Measurements from ENCODE around the gene ABCB9. TPM values are rescaled to one million over a fixed set of nuclear protein-coding genes. Genes with fewer than 3 reads are reported as not detected.

Gene ABCB9
- total RNA-seq, 1 experiment from 2014 or later = 20.9 TPM

- DNase-seq (no peak), ATAC-seq (no peak)
- ChIA-PET CTCF (no interaction called here), POLR2A (ENCODE audit: unreplicated experiment) (no interaction called here)
- Histone ChIP-seq H3K27me3 (ENCODE audit: low read length) (no peaks in the 10 kb centered on the region), H3K4me2 (ENCODE audit: low read length) (no peak overlapping the region), H3K9me3 (ENCODE audit: low read length) (no peaks in the 10 kb centered on the region), H3K4me3 (ENCODE audit: low read length) (no peak overlapping the region), H3K36me3 (ENCODE audit: low read depth, low read length) (no peaks in the 10 kb centered on the region), H3K9ac (ENCODE audit: low read length) (no peak overlapping the region), H3K9me2 (replicated peaks; ENCODE audit: low read length) (no peaks in the 10 kb centered on the region), H4K20me1 (ENCODE audit: low read length) (no peaks in the 10 kb centered on the region), H3K27ac (ENCODE audit: low read length) (no peak overlapping the region), H3F3A (ENCODE audit: low read length, unreplicated experiment) (no peaks in the 10 kb centered on the region), H3K4me1 (ENCODE audit: insufficient read depth, low read length) (no peaks in the 10 kb centered on the region), H3K79me2 (ENCODE audit: low read length) (no peaks in the 10 kb centered on the region), H2AFZ (ENCODE audit: low read length) (no peak overlapping the region)
- no TSS peak for BruUV-seq (replicated peaks)
- intact Hi-C loops (cut with micrococcal nuclease) = no loop called here
- TF ChIP-seq CTCF (conservative IDR thresholded peaks at IDR 0.05; ENCODE audit: low read depth, low read length) = no peak
- no peak for TF ChIP-seq EZH2 (IDR thresholded peaks at IDR 0.05; ENCODE audit: low read length, unreplicated experiment)
- no peak for TF ChIP-seq EZH2phosphoT487 (IDR thresholded peaks at IDR 0.05; ENCODE audit: borderline replicate concordance, low read length)
These were observed 24.3 kb upstream of the ABCB9 start for GRCh38 chr12:122990561-122990960.

GRCh38 chr12:122989874-122990419 lies 23.7 kb upstream of the ABCB9 start:
- DNase-seq = no peak
- ATAC-seq = no peak
- H3K9me2 ChIP-seq (replicated peaks; ENCODE audit: low read length) = no peaks in the 10 kb centered on the region
- no TSS peak for BruUV-seq (replicated peaks)
- no peaks in the 10 kb centered on the region for H3K27me3 ChIP-seq (ENCODE audit: low read length)
- no peaks in the 10 kb centered on the region for H3K9me3 ChIP-seq (ENCODE audit: low read length)
- H2AFZ ChIP-seq (ENCODE audit: low read length) = no peak overlapping the region
- H3K4me1 ChIP-seq (ENCODE audit: insufficient read depth, low read length) = no peaks in the 10 kb centered on the region
- ChIA-PET CTCF (interaction anchor here (0.6 kb wide), 2 partner anchors 136 to 412 kb away, joined by 3 to 4 read pairs; no protein-coding TSS in a partner anchor), POLR2A (ENCODE audit: unreplicated experiment) (interaction anchor here (0.6 kb wide), 1 partner anchor 594 kb away, joined by 4 read pairs; the partner anchor contains the start of gene TMED2)
- intact Hi-C loops (cut with micrococcal nuclease) = no loop called here
- no peak overlapping the region for H3K27ac ChIP-seq (ENCODE audit: low read length)
- H3K9ac ChIP-seq (ENCODE audit: low read length) = no peak overlapping the region
- no peaks in the 10 kb centered on the region for H4K20me1 ChIP-seq (ENCODE audit: low read length)
- TF ChIP-seq CTCF (conservative IDR thresholded peaks at IDR 0.05; ENCODE audit: low read depth, low read length) = no peak
- no peak for TF ChIP-seq EZH2 (IDR thresholded peaks at IDR 0.05; ENCODE audit: low read length, unreplicated experiment)
- TF ChIP-seq EZH2phosphoT487 (IDR thresholded peaks at IDR 0.05; ENCODE audit: borderline replicate concordance, low read length) = no peak
- H3K79me2 ChIP-seq (ENCODE audit: low read length) = no peaks in the 10 kb centered on the region
- no peaks in the 10 kb centered on the region for H3F3A ChIP-seq (ENCODE audit: low read length, unreplicated experiment)
- no peak overlapping the region for H3K4me3 ChIP-seq (ENCODE audit: low read length)
- no peak overlapping the region for H3K4me2 ChIP-seq (ENCODE audit: low read length)
- no peaks in the 10 kb centered on the region for H3K36me3 ChIP-seq (ENCODE audit: low read depth, low read length)

DNA sequence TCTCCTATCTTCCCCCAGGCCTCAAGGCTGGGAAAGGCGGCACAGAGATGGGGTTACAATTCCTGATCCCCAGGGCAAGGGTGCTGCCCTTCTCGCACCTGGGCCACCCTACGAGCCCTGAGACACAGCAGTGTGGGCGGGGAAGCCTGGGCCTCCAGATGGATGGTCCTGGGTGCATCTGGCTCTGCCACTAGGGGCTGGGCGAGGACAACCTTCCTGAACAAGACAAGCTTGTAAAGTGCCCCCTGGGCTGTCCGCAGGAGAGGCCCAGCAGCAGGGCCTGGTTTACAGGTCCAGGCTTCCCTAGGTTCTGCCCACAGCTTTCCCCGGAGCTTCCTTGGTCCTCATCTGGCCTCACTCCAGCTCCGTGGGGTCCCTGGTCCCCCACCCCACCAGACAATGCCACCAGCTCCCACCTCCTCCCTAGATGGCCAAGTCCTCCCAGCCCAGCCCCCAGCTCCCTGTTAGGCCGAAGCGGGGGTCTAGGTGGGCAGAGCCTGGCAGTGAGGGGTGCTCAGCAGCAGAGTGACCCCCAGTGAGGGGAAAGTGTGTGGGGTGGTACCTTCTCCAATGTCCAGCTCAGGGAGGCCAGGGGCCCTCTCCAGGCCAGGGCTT lies 23.1 kb upstream of the ABCB9 start:
- H3K4me1 ChIP-seq (ENCODE audit: insufficient read depth, low read length) = no peaks in the 10 kb centered on the region
- DNase-seq = no peak
- no TSS peak for BruUV-seq (replicated peaks)
- H3K27ac ChIP-seq (ENCODE audit: low read length) = no peak overlapping the region
- H4K20me1 ChIP-seq (ENCODE audit: low read length) = no peaks in the 10 kb centered on the region
- no peak overlapping the region for H3K4me3 ChIP-seq (ENCODE audit: low read length)
- no peaks in the 10 kb centered on the region for H3K27me3 ChIP-seq (ENCODE audit: low read length)
- H3K9ac ChIP-seq (ENCODE audit: low read length) = no peak overlapping the region
- no peaks in the 10 kb centered on the region for H3K9me3 ChIP-seq (ENCODE audit: low read length)
- ATAC-seq = no peak
- H3K9me2 ChIP-seq (replicated peaks; ENCODE audit: low read length) = no peaks in the 10 kb centered on the region
- H3F3A ChIP-seq (ENCODE audit: low read length, unreplicated experiment) = no peaks in the 10 kb centered on the region
- ChIA-PET POLR2A (ENCODE audit: unreplicated experiment) (interaction anchor here (0.6 kb wide), 2 partner anchors 431 to 595 kb away, joined by 4 to 8 read pairs; partner anchors contain the start of gene TMED2), CTCF (interaction anchor here (0.6 kb wide), 2 partner anchors 137 to 413 kb away, joined by 3 to 4 read pairs; no protein-coding TSS in a partner anchor)
- no peak overlapping the region for H3K4me2 ChIP-seq (ENCODE audit: low read length)
- no peak overlapping the region for H2AFZ ChIP-seq (ENCODE audit: low read length)
- intact Hi-C loops (cut with micrococcal nuclease) = no loop called here
- no peaks in the 10 kb centered on the region for H3K79me2 ChIP-seq (ENCODE audit: low read length)
- no peaks in the 10 kb centered on the region for H3K36me3 ChIP-seq (ENCODE audit: low read depth, low read length)
- TF ChIP-seq EZH2phosphoT487 (IDR thresholded peaks at IDR 0.05; ENCODE audit: borderline replicate concordance, low read length) = no peak
- no peak for TF ChIP-seq CTCF (conservative IDR thresholded peaks at IDR 0.05; ENCODE audit: low read depth, low read length)
- TF ChIP-seq EZH2 (IDR thresholded peaks at IDR 0.05; ENCODE audit: low read length, unreplicated experiment) = no peak
